ENCODE measurements around the gene EPB41. TPM values are rescaled to one million over a fixed set of nuclear protein-coding genes. Genes with fewer than 3 reads are reported as not detected.

The EPB41 gene
- total RNA-seq, 1 experiment from 2014 or later = 41.7 TPM

- Histone ChIP-seq H2AFZ (ENCODE audit: low read depth, low read length, poor library complexity, severe bottlenecking) (no peak overlapping the region), H4K20me1 (ENCODE audit: insufficient read depth) (no peaks in the 10 kb centered on the region), H3K36me3 (ENCODE audit: control insufficient read depth in 1 of 2, insufficient read depth in 2 of 2, low read length in 2 of 2) (no peaks in the 10 kb centered on the region), H3K4me1 (ENCODE audit: control insufficient read depth in 1 of 2, insufficient read depth in 2 of 2, low read length in 2 of 2) (peaks cover 27 to 30% of the 10 kb centered on the region in 2 experiments), H3K9ac (ENCODE audit: low read length) (no peak overlapping the region), H3K4me2 (ENCODE audit: low read length) (peak overlapping the region; percentile 29; the same call in 1 of the 2 replicates), H3K27ac (ENCODE audit: low read depth, low read length) (peak overlapping the region; percentile 8; the same call in 1 of the 2 replicates), H3K9me2 (ENCODE audit: insufficient read depth) (no peaks in the 10 kb centered on the region), H3K27me3 (ENCODE audit: insufficient read depth, low read length) (no peaks in the 10 kb centered on the region), H3K79me2 (ENCODE audit: insufficient read depth, low read length) (no peaks in the 10 kb centered on the region), H3K4me3 (replicated peaks in 1 of 2; ENCODE audit: low read depth in 1 of 2, low read length in 2 of 2) (no peak overlapping the region), H3K9me3 (ENCODE audit: control insufficient read depth in 1 of 2, insufficient read depth in 1 of 2, low read depth in 1 of 2, low read length in 2 of 2) (no peaks in the 10 kb centered on the region)
- ChIA-PET RAD21 (ENCODE audit: low non-redundant PET in 1 of 2, low total read pairs in 2 of 2, uncharacterized antibody in 2 of 2, unreplicated experiment in 2 of 2) (no interaction called here), CTCF (no interaction called here), POLR2A (no interaction called here)
- intact Hi-C loops (cut with micrococcal nuclease) = no loop called here
- no peak for TF ChIP-seq EZH2phosphoT487 (IDR thresholded peaks at IDR 0.05; ENCODE audit: borderline replicate concordance)
- no peak for TF ChIP-seq ATF3 (IDR thresholded peaks at IDR 0.05)
- TF ChIP-seq EZH2 (IDR thresholded peaks at IDR 0.05) = no peak
- no TSS peak for BruUV-seq (replicated peaks)
- ATAC-seq (peak; percentile 36; the same call in 1 of the 2 replicates), DNase-seq (ENCODE audit: low read depth, low spot score) (no peak)
Measured at GRCh38 chr1:28965271-28965870, 51.0 kb downstream of the EPB41 start.

GRCh38 chr1:28966617-28967016 lies 52.2 kb downstream of the EPB41 start:
- ChIA-PET CTCF (no interaction called here), POLR2A (no interaction called here), RAD21 (ENCODE audit: low non-redundant PET in 1 of 2, low total read pairs in 2 of 2, uncharacterized antibody in 2 of 2, unreplicated experiment in 2 of 2) (no interaction called here)
- Histone ChIP-seq H3K36me3 (ENCODE audit: control insufficient read depth in 1 of 2, insufficient read depth in 2 of 2, low read length in 2 of 2) (no peaks in the 10 kb centered on the region), H3K27me3 (ENCODE audit: insufficient read depth, low read length) (no peaks in the 10 kb centered on the region), H4K20me1 (ENCODE audit: insufficient read depth) (no peaks in the 10 kb centered on the region), H3K27ac (ENCODE audit: low read depth, low read length) (no peak overlapping the region), H3K79me2 (ENCODE audit: insufficient read depth, low read length) (no peaks in the 10 kb centered on the region), H2AFZ (ENCODE audit: low read depth, low read length, poor library complexity, severe bottlenecking) (no peak overlapping the region), H3K9me3 (ENCODE audit: control insufficient read depth in 1 of 2, insufficient read depth in 1 of 2, low read depth in 1 of 2, low read length in 2 of 2) (no peaks in the 10 kb centered on the region), H3K4me1 (ENCODE audit: control insufficient read depth in 1 of 2, insufficient read depth in 2 of 2, low read length in 2 of 2) (peaks cover 36 to 40% of the 10 kb centered on the region in 2 experiments), H3K4me2 (ENCODE audit: low read length) (0 out of 2 replicates have a peak overlapping the region, but pooled peaks have one; percentile 17), H3K9ac (ENCODE audit: low read length) (no peak overlapping the region), H3K4me3 (replicated peaks in 1 of 2; ENCODE audit: low read depth in 1 of 2, low read length in 2 of 2) (no peak overlapping the region), H3K9me2 (ENCODE audit: insufficient read depth) (no peaks in the 10 kb centered on the region)
- no TSS peak for BruUV-seq (replicated peaks)
- intact Hi-C loops (cut with micrococcal nuclease) = no loop called here
- no peak for DNase-seq (ENCODE audit: low read depth, low spot score)
- TF ChIP-seq TCF7L2 (IDR thresholded peaks at IDR 0.05; ENCODE audit: borderline replicate concordance, extremely low read depth, insufficient read depth, insufficient read length) (no peak), MAX (IDR thresholded peaks at IDR 0.05) (no peak), POLR2A (IDR thresholded peaks at IDR 0.05; ENCODE audit: borderline replicate concordance, extremely low read depth, insufficient read depth, insufficient read length) (no peak), CTCF (IDR thresholded peaks at IDR 0.05 in 2 of 3, conservative IDR thresholded peaks at IDR 0.05 in 1 of 3; ENCODE audit: borderline replicate concordance in 1 of 3, insufficient read depth in 1 of 3, low read depth in 2 of 3, low read length in 2 of 3) (no peak), CEBPB (IDR thresholded peaks at IDR 0.05; ENCODE audit: low read depth) (no peak), SRF (IDR thresholded peaks at IDR 0.05; ENCODE audit: low read depth) (no peak), ZBTB33 (IDR thresholded peaks at IDR 0.05; ENCODE audit: extremely low read depth, insufficient replicate concordance, low read length) (no peak), ZFX (IDR thresholded peaks at IDR 0.05) (no peak), YY1 (IDR thresholded peaks at IDR 0.05; ENCODE audit: extremely low read depth, insufficient replicate concordance, low read depth, low read length) (no peak), POLR2AphosphoS5 (IDR thresholded peaks at IDR 0.05; ENCODE audit: low read depth, low read length) (no peak), SIN3A (IDR thresholded peaks at IDR 0.05; ENCODE audit: low read depth) (no peak), EGR1 (IDR thresholded peaks at IDR 0.05; ENCODE audit: low read depth) (no peak)
- no peak for ATAC-seq
